Nephron progenitor cell (in vitro differentiated cells): ENCODE results near the gene DNM2.

ENCODE experiments used
- DNase-seq: peaks from one replicate; pipeline ENCODE4 v3.0.0; 2021
- H3K27ac Mint-ChIP-seq: 2 replicates; pipeline ENCODE4 v1.8.0; 2021; ENCODE audit warnings: mild to moderate bottlenecking, moderate library complexity, mixed read lengths
- H3K27me3 Mint-ChIP-seq: 2 replicates; pipeline ENCODE4 v1.8.0; 2021; ENCODE audit warnings: mild to moderate bottlenecking, low read depth, mixed read lengths; ENCODE audit not compliant: poor library complexity
- H3K36me3 Mint-ChIP-seq: 2 replicates; pipeline ENCODE4 v1.8.0; 2021; ENCODE audit warnings: low read depth, mixed read lengths
- H3K4me1 Mint-ChIP-seq: 2 replicates; pipeline ENCODE4 v1.8.0; 2021; ENCODE audit warnings: mixed read lengths
- H3K4me3 Mint-ChIP-seq: 2 replicates; pipeline ENCODE4 v1.8.0; 2021; ENCODE audit warnings: mild to moderate bottlenecking, moderate library complexity, mixed read lengths
- H3K9me3 Mint-ChIP-seq: 2 replicates; pipeline ENCODE4 v1.8.0; 2021; ENCODE audit warnings: mild to moderate bottlenecking, moderate library complexity, mixed read lengths
- TF ChIP-seq, protein P1 (sequence below): fragments of 200-600 bp; sonication (generic); IDR thresholded peaks from 2 replicates; pipeline ENCODE4 v1.5.0; 2021; ENCODE audit warnings: antibody characterized with exemption

The DNM2 gene

DNA sequence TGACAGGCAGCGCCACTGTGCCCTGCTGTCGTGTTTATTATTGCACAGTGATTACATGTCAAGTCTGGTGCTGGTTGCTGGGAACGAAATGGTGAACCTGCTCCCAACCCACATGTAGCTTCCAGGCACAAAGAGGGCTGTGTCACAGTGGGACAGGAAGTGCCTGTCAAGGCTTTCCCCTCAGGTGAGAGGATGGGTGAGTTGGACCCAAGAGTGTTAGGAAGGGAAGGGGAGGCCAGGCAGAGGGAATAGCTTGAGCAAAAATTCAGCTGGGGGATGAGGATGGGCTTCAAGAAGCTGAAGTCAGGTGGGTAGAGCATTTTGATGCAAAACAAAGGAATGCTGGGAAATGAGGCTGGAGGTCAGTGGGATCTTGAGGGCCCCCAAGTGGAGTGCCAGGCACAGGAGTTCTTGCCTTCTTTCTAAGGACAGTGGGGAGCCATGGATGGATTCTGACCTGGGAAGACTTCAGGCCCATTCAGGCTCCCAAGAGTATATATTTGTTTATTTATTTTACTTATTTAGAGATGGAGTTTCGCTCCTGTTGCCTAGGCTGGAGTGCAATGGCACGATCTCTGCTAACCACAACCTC, 25.1 kb upstream of the DNM2 start:
- TF ChIP-seq, protein P1, sequence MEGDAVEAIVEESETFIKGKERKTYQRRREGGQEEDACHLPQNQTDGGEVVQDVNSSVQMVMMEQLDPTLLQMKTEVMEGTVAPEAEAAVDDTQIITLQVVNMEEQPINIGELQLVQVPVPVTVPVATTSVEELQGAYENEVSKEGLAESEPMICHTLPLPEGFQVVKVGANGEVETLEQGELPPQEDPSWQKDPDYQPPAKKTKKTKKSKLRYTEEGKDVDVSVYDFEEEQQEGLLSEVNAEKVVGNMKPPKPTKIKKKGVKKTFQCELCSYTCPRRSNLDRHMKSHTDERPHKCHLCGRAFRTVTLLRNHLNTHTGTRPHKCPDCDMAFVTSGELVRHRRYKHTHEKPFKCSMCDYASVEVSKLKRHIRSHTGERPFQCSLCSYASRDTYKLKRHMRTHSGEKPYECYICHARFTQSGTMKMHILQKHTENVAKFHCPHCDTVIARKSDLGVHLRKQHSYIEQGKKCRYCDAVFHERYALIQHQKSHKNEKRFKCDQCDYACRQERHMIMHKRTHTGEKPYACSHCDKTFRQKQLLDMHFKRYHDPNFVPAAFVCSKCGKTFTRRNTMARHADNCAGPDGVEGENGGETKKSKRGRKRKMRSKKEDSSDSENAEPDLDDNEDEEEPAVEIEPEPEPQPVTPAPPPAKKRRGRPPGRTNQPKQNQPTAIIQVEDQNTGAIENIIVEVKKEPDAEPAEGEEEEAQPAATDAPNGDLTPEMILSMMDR, result no peak
- Mint-ChIP-seq H3K36me3 (peaks cover 40% of the 10 kb centered on the region), H3K27ac (no peak overlapping the region), H3K9me3 (no peaks in the 10 kb centered on the region), H3K4me3 (no peak overlapping the region), H3K4me1 (peaks cover 8% of the 10 kb centered on the region), H3K27me3 (peaks cover 20% of the 10 kb centered on the region)
- no peak for DNase-seq

DNA sequence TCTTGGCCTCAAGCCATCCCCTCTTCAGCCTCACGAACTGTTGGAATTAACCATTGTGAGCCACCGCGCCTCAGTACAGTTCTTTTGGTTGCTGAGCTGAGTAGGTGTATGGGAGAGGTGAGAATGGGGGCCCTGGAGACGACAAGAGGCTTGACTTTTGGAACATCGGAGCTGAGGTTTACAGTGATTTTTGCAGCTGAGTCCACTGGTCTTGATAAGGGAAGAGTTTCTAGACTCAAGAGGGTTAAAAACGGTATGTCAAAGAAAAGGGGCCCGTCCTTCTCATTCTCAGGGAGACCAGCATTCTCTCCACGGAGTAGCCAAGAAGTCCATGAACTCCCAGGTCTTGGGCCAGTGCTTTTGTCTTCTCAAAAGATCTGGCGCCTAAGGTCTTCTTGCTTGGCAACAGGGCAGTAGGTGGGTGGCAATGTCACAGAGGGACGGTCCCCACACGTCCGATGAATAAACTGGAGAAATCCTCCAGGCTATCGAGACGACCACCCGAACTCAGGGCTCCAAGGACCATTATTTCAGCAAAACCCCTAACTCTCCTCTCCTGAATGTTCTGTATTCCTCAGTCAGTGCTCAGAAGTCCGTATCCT, 23.1 kb upstream of the DNM2 start:
- DNase-seq, result no peak
- H3K9me3 Mint-ChIP-seq, result no peaks in the 10 kb centered on the region
- peaks cover 31% of the 10 kb centered on the region for H3K36me3 Mint-ChIP-seq
- peak overlapping the region; percentile 16 for H3K27ac Mint-ChIP-seq
- H3K4me1 Mint-ChIP-seq, result peaks cover 8% of the 10 kb centered on the region
- peaks cover 32% of the 10 kb centered on the region for H3K27me3 Mint-ChIP-seq
- no peak overlapping the region for H3K4me3 Mint-ChIP-seq
- TF ChIP-seq, protein P1, result no peak

DNA sequence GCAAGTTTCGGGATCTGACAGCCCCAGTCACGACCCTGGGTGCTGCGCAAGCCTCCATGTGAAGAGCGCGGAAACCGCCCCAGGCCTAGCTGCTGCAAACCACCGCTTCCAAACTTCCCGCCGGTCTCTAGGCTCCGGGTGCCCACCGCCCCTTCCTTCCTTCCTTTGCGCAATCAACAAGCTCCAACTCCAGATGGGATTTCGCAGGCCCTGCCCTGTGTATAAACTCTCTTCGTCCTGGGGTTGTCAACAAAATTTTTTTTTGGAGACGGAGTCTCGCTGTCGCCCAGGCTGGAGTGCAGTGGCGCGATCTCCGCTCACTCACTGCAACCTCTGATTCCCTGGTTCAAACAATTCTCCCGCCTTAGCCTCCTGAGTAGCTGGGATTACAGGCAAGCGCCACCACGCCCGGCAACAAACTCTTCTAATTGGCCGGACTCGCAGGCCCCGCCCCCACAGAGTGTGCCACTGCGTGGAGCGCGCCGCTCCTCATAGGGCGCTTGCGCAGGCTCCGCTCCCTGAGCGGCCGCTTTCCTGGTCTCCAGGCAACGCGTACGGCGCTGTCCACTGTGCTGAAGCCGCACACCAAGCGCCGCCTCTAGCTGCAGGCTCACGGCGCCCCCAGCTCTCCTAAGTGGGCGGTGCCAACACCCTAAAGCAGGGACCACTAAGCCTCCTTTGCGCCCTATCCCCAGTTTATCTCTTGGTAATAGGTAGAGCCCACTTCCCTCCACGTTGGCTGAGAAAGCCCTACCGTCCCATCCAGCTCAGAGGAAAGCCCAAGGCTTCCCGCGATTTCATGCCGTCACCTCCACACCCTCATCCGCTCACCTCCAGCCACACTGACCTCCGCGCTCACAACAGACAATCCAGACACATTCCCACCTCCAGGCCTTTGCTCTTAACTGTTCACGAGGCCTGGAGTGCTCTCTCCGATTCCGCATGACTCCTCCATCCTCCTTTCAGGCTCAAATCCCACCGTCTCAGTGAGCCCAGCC, 22.2 kb upstream of the DNM2 start:
- H3K4me1 Mint-ChIP-seq, result peaks cover 8% of the 10 kb centered on the region
- TF ChIP-seq, protein P1, result no peak
- H3K27ac Mint-ChIP-seq, result peak overlapping the region; percentile 16
- H3K36me3 Mint-ChIP-seq, result peaks cover 22% of the 10 kb centered on the region
- DNase-seq, result peak; percentile 97
- H3K27me3 Mint-ChIP-seq, result peaks cover 31% of the 10 kb centered on the region
- no peaks in the 10 kb centered on the region for H3K9me3 Mint-ChIP-seq
- peak overlapping the region; percentile 73 for H3K4me3 Mint-ChIP-seq

DNA sequence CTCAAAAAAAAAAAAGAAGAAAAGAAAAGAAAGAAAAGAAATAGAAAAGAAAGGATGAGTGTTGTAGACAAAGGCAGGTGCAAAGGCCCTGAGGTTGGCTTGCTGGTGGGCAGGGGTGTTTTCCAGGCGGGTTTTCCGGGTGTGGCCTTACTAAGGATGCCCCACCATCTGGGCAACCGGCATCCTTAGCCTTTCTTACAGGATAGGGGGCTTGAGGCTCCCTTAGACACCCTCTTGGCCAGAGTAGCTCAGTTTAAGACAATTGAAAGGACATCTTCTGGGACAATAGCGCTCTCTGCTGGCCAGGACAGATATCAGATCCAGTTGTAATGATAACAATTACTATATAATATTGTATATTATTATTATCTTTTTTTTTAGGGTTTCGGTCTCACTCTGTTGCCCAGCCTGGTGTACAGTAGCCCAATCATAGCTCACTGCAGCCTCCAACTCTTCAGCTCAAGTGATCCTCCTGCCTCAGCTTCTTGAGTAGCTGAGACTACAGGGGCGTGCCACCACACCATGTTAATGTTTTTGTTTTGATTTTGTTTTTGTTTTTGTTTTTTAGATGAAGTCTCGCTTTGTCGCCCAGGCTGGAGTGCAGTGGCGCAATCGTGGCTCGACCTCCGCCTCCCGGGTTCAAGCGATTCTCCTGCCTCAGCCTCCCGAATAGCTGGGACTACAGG, 18.1 kb upstream of the DNM2 start:
- TF ChIP-seq, protein P1, result peak; percentile 56
- no peaks in the 10 kb centered on the region for H3K9me3 Mint-ChIP-seq
- no peaks in the 10 kb centered on the region for H3K36me3 Mint-ChIP-seq
- no peak overlapping the region for H3K4me3 Mint-ChIP-seq
- peaks cover 30% of the 10 kb centered on the region for H3K27me3 Mint-ChIP-seq
- DNase-seq, result peak; percentile 64
- H3K4me1 Mint-ChIP-seq, result peaks cover 21% of the 10 kb centered on the region
- no peak overlapping the region for H3K27ac Mint-ChIP-seq

DNA sequence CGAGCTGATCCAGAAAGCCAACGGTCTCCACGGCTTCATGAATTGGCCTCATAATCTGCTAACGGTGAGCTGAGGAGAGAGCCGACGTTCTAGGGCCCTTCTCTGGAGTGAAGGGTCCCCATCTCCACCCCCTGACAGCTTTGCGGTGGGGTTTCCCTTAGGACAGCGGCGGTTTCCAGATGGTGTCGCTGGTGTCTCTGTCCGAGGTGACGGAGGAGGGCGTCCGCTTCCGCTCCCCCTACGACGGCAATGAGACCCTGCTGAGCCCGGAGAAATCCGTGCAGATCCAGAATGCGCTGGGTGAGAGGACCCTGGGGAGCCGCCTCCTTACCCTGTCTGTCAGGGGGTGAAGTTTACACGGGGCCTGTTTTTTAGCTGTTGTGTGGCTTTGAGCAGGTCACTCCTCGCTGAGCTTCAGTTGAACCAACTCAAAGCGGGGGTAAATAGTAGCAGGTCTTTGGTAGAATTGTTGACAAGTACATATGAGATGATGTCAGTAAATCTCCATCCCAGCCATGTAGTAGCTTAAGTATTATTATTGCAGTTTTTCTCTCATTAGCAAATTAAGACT, 15.8 kb upstream of the DNM2 start:
- H3K27ac Mint-ChIP-seq, result peak overlapping the region; percentile 93
- H3K36me3 Mint-ChIP-seq, result no peaks in the 10 kb centered on the region
- peaks cover 22% of the 10 kb centered on the region for H3K27me3 Mint-ChIP-seq
- peak overlapping the region; percentile 94 for H3K4me3 Mint-ChIP-seq
- H3K4me1 Mint-ChIP-seq, result peaks cover 18% of the 10 kb centered on the region
- H3K9me3 Mint-ChIP-seq, result no peaks in the 10 kb centered on the region
- TF ChIP-seq, protein P1, result no peak
- peak; percentile 61 for DNase-seq
